GM12872 (cell line): ENCODE results near the gene RBM34.

ENCODE experiments used
- CTCF ChIP-seq: IDR thresholded peaks from 3 replicates; pipeline ENCODE4 v1.5.1; 2011; ENCODE audit warnings: low read depth, mild to moderate bottlenecking, low read length, moderate library complexity; ENCODE audit not compliant: insufficient read depth

RBM34 gene

GRCh38 chr1:235108185-235108593, 52.9 kb downstream of the RBM34 start:
- no peak for TF ChIP-seq CTCF

GRCh38 chr1:235107368-235108184, 53.5 kb downstream of the RBM34 start:
- no peak for TF ChIP-seq CTCF

GRCh38 chr1:235106457-235106856, 54.6 kb downstream of the RBM34 start:
- no peak for TF ChIP-seq CTCF

GRCh38 chr1:235105051-235106043, 55.7 kb downstream of the RBM34 start:
- no peak for TF ChIP-seq CTCF

GRCh38 chr1:235102993-235103411, 58.0 kb downstream of the RBM34 start:
- TF ChIP-seq CTCF = no peak

GRCh38 chr1:235102259-235102582, 58.8 kb downstream of the RBM34 start:
- no peak for TF ChIP-seq CTCF

- TF ChIP-seq CTCF = no peak
Observed at GRCh38 chr1:235101558-235102258, 59.3 kb downstream of the RBM34 start.
